K562 (cell line): Measurements from ENCODE around the gene OST4. TPM values are rescaled to one million over a fixed set of nuclear protein-coding genes. Genes with fewer than 3 reads are reported as not detected.

ENCODE experiments used
- ATAC-seq: fragments of 200-7000 bp; cut with Tn5 transposase; 3 replicates; pipeline ENCODE4 v1.9.1; 2020; ENCODE audit warnings: moderate library complexity
- BruUV-seq: library from RNA; stranded (reverse); fragments of 400-500 nt; replicated peaks from 2 replicates; lab custom pipeline; 2021; lab: Mats Ljungman, UMichigan
- CTCF ChIA-PET: fragments of 300-600 bp; formaldehyde crosslinking; extraction: SDS; loops from one replicate; lab custom pipeline; 2021; ENCODE audit warnings: low intra/inter-chr PET ratio; lab: Yijun Ruan, JAX
- POLR2A ChIA-PET: fragments of 300-600, 350-650 bp; sonication (Branson Sonifier 250); formaldehyde crosslinking; extraction: SDS; loops from one replicate; lab custom pipeline; 2021; ENCODE audit warnings: antibody characterized with exemption, inconsistent platforms; lab: Yijun Ruan, JAX
- DNase-seq, 4 experiments: peaks; one replicate each; pipeline versions ENCODE4 v3.0.0 to v3.0.0-alpha.2; 2011 to 2018; ENCODE audit warnings: low spot score in 3 of 4, mixed read lengths in 3 of 4; ENCODE audit errors: extremely low read depth in 1 of 4
- FAIRE-seq: peaks from 2 replicates; lab custom pipeline; 2011; peaks lifted over from hg19 to GRCh38; lab: Jason Lieb, UNC
- H2AFZ ChIP-seq: 2 replicates; pipeline ENCODE4 v1.6.0; 2011; ENCODE audit warnings: low read depth, low read length, control low read depth, inconsistent platforms
- H3K27ac ChIP-seq: fragments of 200-600 bp; 3 replicates; pipeline ENCODE4 v1.8.0; 2011; ENCODE audit warnings: low read depth, mild to moderate bottlenecking, control low read depth, inconsistent platforms, low read length, moderate library complexity, mixed read lengths; ENCODE audit errors: extremely low read depth
- H3K27me3 ChIP-seq, 2 experiments: fragments of 300-600 bp in 1 of 2; 2 replicates in 1 of 2; 3 replicates in 1 of 2; pipeline versions ENCODE4 v1.6.0 to v1.8.0; 2011; ENCODE audit warnings: inconsistent platforms in 2 of 2, low read length in 2 of 2, mild to moderate bottlenecking in 1 of 2, mixed read lengths in 1 of 2, moderate library complexity in 1 of 2; ENCODE audit not compliant: control insufficient read depth in 2 of 2, insufficient read depth in 2 of 2
- H3K36me3 ChIP-seq: fragments of 300-600 bp; 3 replicates; pipeline ENCODE4 v1.8.0; 2011; ENCODE audit warnings: mild to moderate bottlenecking, low read length, inconsistent platforms; ENCODE audit not compliant: control insufficient read depth, insufficient read depth
- H3K4me1 ChIP-seq, 2 experiments: fragments of 200-600 bp in 1 of 2; replicated peaks in 1 of 2; 2 replicates in 1 of 2; 3 replicates in 1 of 2; pipeline versions ENCODE4 v1.5.1 to v1.8.0; 2011; ENCODE audit warnings: inconsistent platforms in 2 of 2, low read length in 2 of 2, mild to moderate bottlenecking in 1 of 2, mixed read lengths in 1 of 2, moderate library complexity in 1 of 2; ENCODE audit not compliant: control insufficient read depth in 2 of 2, insufficient read depth in 2 of 2
- H3K4me2 ChIP-seq: 2 replicates; pipeline ENCODE4 v1.6.1; 2011; ENCODE audit warnings: low read length, control low read depth, inconsistent platforms, mixed read lengths; ENCODE audit not compliant: insufficient read depth
- H3K4me3 ChIP-seq: fragments of 200-600 bp; sonication (generic), shearing (Covaris generic); 2 replicates; pipeline ENCODE4 v1.5.1; 2016; ENCODE audit warnings: control low read depth, inconsistent platforms
- H3K79me2 ChIP-seq: fragments of 200-600 bp; 3 replicates; pipeline ENCODE4 v1.8.0; 2011; ENCODE audit warnings: low read length, inconsistent platforms; ENCODE audit not compliant: control insufficient read depth, insufficient read depth
- H3K9ac ChIP-seq, 2 experiments: 2 replicates each; pipeline versions ENCODE4 v1.6.0 to v1.6.1; 2011; ENCODE audit warnings: low read depth in 2 of 2, low read length in 2 of 2, control low read depth in 1 of 2, inconsistent platforms in 1 of 2, mild to moderate bottlenecking in 1 of 2, mixed read lengths in 1 of 2; ENCODE audit not compliant: insufficient read depth in 1 of 2
- H3K9me1 ChIP-seq: one replicate; pipeline ENCODE4 v1.6.0; 2011; ENCODE audit warnings: inconsistent platforms, mild to moderate bottlenecking, low read length, moderate library complexity; ENCODE audit not compliant: control insufficient read depth, insufficient read depth
- H3K9me3 ChIP-seq: replicated peaks from 2 replicates; pipeline ENCODE4 v1.5.1; 2011; ENCODE audit warnings: low read depth, low read length, inconsistent platforms; ENCODE audit not compliant: control insufficient read depth, insufficient read depth
- H4K20me1 ChIP-seq: replicated peaks from 2 replicates; pipeline ENCODE4 v1.6.1; 2011; ENCODE audit warnings: low read length, inconsistent platforms, mixed read lengths; ENCODE audit not compliant: control insufficient read depth, insufficient read depth
- KDM4B ChIP-seq, 2 experiments: fragments of 450-650 bp in 1 of 2; sonication (generic) in 1 of 2; IDR thresholded peaks; 2 replicates each; pipeline ENCODE4 v1.6.1; 2016 to 2017; ENCODE audit warnings: borderline replicate concordance in 2 of 2, antibody characterized with exemption in 1 of 2, low read depth in 1 of 2, mild to moderate bottlenecking in 1 of 2
- PYGO2 ChIP-seq: fragments of 450-650 bp; IDR thresholded peaks from 2 replicates; pipeline ENCODE4 v1.6.1; 2016; ENCODE audit warnings: mild to moderate bottlenecking, missing genetic modification characterization, moderate library complexity, missing compliant biosample characterization
- TEAD1 ChIP-seq, 2 experiments: fragments of 450-650 bp in 1 of 2; sonication (generic) in 1 of 2; formaldehyde crosslinking; IDR thresholded peaks; 2 replicates each; pipeline versions ENCODE4 v1.4.0 to v1.8.0; 2020 to 2022; ENCODE audit warnings: mild to moderate bottlenecking in 2 of 2, missing genetic modification reagents in 1 of 2
- ZBTB7A ChIP-seq: IDR thresholded peaks from 2 replicates; pipeline ENCODE4 v1.6.1; 2011; ENCODE audit warnings: low read depth, mild to moderate bottlenecking, low read length, moderate library complexity, borderline replicate concordance; ENCODE audit not compliant: control insufficient read depth
- ZNF311 ChIP-seq: fragments of 250-450 bp; sonication (Bioruptor Pico); IDR thresholded peaks from 2 replicates; pipeline ENCODE4 v1.4.0; 2020; ENCODE audit warnings: mild to moderate bottlenecking, moderate library complexity
- ZSCAN32 ChIP-seq: fragments of 450-650 bp; formaldehyde crosslinking; IDR thresholded peaks from 2 replicates; pipeline ENCODE4 v1.4.0; 2020; ENCODE audit warnings: mild to moderate bottlenecking, moderate library complexity
- WGBS: fragments of 100-300 bp; shearing (Covaris generic); methylation state at CpG from one replicate; pipeline ENCODE4 v1.1.6; 2016; ENCODE audit warnings: low coverage, mixed read lengths; ENCODE audit not compliant: insufficient coverage; ENCODE audit errors: missing lambda C conversion rate; 5-methylcytosine and 5-hydroxymethylcytosine counted together
- in situ Hi-C: fragments of 300-500 bp; cut with MboI; formaldehyde crosslinking; loops from 4 replicates; pipeline ENCODE4 v1.15.0; 2018; ENCODE audit warnings: inconsistent platforms, mixed read lengths
- intact Hi-C: fragments of 100-400 bp; cut with micrococcal nuclease; formaldehyde crosslinking; loops from 2 replicates; pipeline ENCODE4 v1.14.2; 2022
- polyA plus RNA-seq, 8 experiments: library from polyadenylated mRNA; depleted of rRNA in 4 of 8; stranded (reverse) in 5 of 8; unstranded in 3 of 8; fragments of >200 nt; fragmentation: Nextera tagmentation in 2 of 8; fragmentation: Illumina TruSeq in 1 of 8; extraction: Ambion mirVana in 2 of 8; extraction: Trizol in 1 of 8; gene quantifications; 2 replicates each; pipeline versions ENCODE4 v1.2.1 to v1.2.3, GENCODE V29; 2011 to 2014; ENCODE audit warnings: inconsistent platforms in 1 of 8, missing spikeins in 1 of 8
- total RNA-seq, 7 experiments: library from RNA; depleted of rRNA in 6 of 7; stranded (reverse); fragments of >200 nt in 6 of 7; fragmentation: Illumina TruSeq in 2 of 7; extraction: Trizol in 2 of 7; gene quantifications; 2 replicates each; pipeline versions ENCODE4 v1.2.1 to v1.2.3, GENCODE V29; 2011 to 2021; ENCODE audit warnings: low replicate concordance in 1 of 7
- TF ChIP-seq, protein P1 (sequence below): sonication (generic); formaldehyde crosslinking; IDR thresholded peaks from 2 replicates; pipeline ENCODE4 v1.9.0; 2022; ENCODE audit warnings: mild to moderate bottlenecking, missing genetic modification reagents
- TF ChIP-seq, protein P2 (sequence below): fragments of 250-450 bp; sonication (Bioruptor Pico); IDR thresholded peaks from 2 replicates; pipeline ENCODE4 v1.4.0; 2020; ENCODE audit warnings: borderline replicate concordance
- TF ChIP-seq, protein P3 (sequence below): sonication (generic); formaldehyde crosslinking; IDR thresholded peaks from 2 replicates; pipeline ENCODE4 v1.8.1; 2023; ENCODE audit warnings: mild to moderate bottlenecking, missing genetic modification reagents
- TF ChIP-seq, protein P4 (sequence below): conservative IDR thresholded peaks from 2 replicates; pipeline ENCODE4 v1.6.1; 2011; ENCODE audit warnings: low read depth, mild to moderate bottlenecking, low read length; ENCODE audit not compliant: control insufficient read depth
- TF ChIP-seq, protein P5 (sequence below): fragments of 450-650 bp; formaldehyde crosslinking; IDR thresholded peaks from 2 replicates; pipeline ENCODE4 v1.4.0; 2020; ENCODE audit warnings: mild to moderate bottlenecking, moderate library complexity

Gene OST4
- total and polyA plus RNA-seq, 9 of the 15 experiments (the other 6 are each of a cell fraction or from before 2014, with no cell fraction given): 186 to 1,155 (median 355) TPM

DNA sequence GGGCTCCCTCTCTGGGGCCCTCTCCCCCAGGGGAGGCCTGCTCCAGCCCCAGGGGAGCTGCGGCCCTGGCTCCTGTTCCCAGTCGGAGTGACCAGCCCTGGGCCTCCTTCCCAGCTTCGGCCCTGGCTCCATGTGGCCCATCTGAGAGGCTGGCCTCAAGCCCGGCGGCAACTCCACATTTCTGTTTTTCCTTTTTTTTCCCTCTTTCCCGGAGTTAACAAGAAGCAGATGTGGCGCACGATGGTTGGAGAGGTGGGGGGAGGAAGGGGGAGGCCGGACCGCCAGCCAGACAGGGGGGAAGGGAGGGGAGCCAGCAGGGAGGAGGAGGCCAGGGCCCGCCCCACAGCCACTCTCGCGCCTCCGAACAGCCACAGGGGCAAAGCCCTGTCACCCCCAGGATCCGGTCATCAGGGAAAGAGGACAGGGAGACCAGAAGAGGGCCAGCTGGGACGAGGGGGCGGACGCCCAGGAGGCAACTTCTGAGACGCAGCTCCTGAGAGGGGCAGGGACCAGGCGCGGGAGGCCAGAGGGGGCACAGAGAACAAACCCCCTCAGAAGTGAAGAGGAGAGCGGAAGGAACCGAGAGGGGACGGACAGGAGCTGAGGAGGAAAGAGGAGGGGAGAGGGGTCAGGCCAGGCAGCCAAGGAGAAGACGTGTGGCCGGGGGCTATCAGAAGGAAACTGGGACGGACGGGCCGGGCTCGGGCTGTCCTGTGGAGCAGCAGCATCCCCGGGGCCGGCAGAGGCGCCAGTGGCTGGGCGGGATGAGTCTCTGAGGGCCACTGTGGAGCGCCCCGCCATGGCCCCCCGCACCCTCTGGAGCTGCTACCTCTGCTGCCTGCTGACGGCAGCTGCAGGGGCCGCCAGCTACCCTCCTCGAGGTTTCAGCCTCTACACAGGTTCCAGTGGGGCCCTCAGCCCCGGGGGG, 7.1 kb upstream of the OST4 start, which contains the start of gene EMILIN1:
TSS of gene EMILIN1 (plus strand) at position 349 of the 928 bp plus-strand sequence. CDS start at position 800, 451 bp downstream.
- Histone ChIP-seq H2AFZ (peak within 1 kb of the TSS; percentile 42; the same call in 1 of the 2 replicates), H3K4me2 (no peak within 1 kb of the TSS), H3K27me3 (no peaks in the 10 kb centered on the region), H3K4me3 (no peak within 1 kb of the TSS), H3K27ac (no peak within 1 kb of the TSS), H3K36me3 (no peaks in the 10 kb centered on the region), H3K9me1 (peaks cover 4% of the 10 kb centered on the region), H4K20me1 (no peaks in the 10 kb centered on the region), H3K9me3 (no peaks in the 10 kb centered on the region), H3K79me2 (no peaks in the 10 kb centered on the region), H3K4me1 (peaks cover 59 to 68% of the 10 kb centered on the region in 2 experiments), H3K9ac (peak within 1 kb of the TSS in 1 of 2 experiments; percentile 77; a peak in 2 of 4 replicates)
- FAIRE-seq: no peak
- intact Hi-C loops (no loop called here), in situ Hi-C loops (no loop called here)
- BruUV-seq: no TSS peak
- WGBS: 94% methylated on average over 17 of the region's 41 CpGs
- peak in 2 of 4 experiments; percentile 33 to 46 for DNase-seq
- POLR2A ChIA-PET: interaction anchor here (0.6 to 1.4 kb wide), 7 partner anchors 7 to 120 kb away, joined by 3 to 7 read pairs (median 3); no protein-coding TSS in a partner anchor
- ATAC-seq: no peak
- CTCF ChIA-PET: no interaction called here
- TF ChIP-seq KDM4B (IDR thresholded peaks at IDR 0.05; ENCODE audit: borderline replicate concordance in 2 of 2, low read depth in 1 of 2): no peak
- TF ChIP-seq ZNF311 (CRISPR knock-in tag): no peak
- TF ChIP-seq, protein P1, sequence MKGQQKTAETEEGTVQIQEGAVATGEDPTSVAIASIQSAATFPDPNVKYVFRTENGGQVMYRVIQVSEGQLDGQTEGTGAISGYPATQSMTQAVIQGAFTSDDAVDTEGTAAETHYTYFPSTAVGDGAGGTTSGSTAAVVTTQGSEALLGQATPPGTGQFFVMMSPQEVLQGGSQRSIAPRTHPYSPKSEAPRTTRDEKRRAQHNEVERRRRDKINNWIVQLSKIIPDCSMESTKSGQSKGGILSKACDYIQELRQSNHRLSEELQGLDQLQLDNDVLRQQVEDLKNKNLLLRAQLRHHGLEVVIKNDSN (CRISPR knock-in tag): peak; percentile 13; the same call in 1 of the 2 replicates
- no peak for TF ChIP-seq TEAD1 (CRISPR knock-in tag; IDR thresholded peaks at IDR 0.05)
- no peak for TF ChIP-seq ZSCAN32 (CRISPR knock-in tag)
- TF ChIP-seq PYGO2 (tag): no peak
- TF ChIP-seq ZBTB7A: no peak
- TF ChIP-seq, protein P2, sequence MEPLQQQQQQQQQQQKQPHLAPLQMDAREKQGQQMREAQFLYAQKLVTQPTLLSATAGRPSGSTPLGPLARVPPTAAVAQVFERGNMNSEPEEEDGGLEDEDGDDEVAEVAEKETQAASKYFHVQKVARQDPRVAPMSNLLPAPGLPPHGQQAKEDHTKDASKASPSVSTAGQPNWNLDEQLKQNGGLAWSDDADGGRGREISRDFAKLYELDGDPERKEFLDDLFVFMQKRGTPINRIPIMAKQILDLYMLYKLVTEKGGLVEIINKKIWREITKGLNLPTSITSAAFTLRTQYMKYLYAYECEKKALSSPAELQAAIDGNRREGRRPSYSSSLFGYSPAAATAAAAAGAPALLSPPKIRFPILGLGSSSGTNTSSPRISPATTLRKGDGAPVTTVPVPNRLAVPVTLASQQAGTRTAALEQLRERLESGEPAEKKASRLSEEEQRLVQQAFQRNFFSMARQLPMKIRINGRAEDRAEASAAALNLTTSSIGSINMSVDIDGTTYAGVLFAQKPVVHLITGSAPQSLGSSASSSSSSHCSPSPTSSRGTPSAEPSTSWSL (CRISPR knock-in tag): no peak
- TF ChIP-seq, protein P3, sequence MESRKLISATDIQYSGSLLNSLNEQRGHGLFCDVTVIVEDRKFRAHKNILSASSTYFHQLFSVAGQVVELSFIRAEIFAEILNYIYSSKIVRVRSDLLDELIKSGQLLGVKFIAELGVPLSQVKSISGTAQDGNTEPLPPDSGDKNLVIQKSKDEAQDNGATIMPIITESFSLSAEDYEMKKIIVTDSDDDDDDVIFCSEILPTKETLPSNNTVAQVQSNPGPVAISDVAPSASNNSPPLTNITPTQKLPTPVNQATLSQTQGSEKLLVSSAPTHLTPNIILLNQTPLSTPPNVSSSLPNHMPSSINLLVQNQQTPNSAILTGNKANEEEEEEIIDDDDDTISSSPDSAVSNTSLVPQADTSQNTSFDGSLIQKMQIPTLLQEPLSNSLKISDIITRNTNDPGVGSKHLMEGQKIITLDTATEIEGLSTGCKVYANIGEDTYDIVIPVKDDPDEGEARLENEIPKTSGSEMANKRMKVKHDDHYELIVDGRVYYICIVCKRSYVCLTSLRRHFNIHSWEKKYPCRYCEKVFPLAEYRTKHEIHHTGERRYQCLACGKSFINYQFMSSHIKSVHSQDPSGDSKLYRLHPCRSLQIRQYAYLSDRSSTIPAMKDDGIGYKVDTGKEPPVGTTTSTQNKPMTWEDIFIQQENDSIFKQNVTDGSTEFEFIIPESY (CRISPR knock-in tag): peak; percentile 26; the same call in 1 of the 2 replicates
- TF ChIP-seq, protein P4, sequence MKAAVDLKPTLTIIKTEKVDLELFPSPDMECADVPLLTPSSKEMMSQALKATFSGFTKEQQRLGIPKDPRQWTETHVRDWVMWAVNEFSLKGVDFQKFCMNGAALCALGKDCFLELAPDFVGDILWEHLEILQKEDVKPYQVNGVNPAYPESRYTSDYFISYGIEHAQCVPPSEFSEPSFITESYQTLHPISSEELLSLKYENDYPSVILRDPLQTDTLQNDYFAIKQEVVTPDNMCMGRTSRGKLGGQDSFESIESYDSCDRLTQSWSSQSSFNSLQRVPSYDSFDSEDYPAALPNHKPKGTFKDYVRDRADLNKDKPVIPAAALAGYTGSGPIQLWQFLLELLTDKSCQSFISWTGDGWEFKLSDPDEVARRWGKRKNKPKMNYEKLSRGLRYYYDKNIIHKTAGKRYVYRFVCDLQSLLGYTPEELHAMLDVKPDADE: no peak
- TF ChIP-seq, protein P5, sequence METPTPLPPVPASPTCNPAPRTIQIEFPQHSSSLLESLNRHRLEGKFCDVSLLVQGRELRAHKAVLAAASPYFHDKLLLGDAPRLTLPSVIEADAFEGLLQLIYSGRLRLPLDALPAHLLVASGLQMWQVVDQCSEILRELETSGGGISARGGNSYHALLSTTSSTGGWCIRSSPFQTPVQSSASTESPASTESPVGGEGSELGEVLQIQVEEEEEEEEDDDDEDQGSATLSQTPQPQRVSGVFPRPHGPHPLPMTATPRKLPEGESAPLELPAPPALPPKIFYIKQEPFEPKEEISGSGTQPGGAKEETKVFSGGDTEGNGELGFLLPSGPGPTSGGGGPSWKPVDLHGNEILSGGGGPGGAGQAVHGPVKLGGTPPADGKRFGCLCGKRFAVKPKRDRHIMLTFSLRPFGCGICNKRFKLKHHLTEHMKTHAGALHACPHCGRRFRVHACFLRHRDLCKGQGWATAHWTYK (CRISPR knock-in tag): no peak
